CD14-positive monocyte (primary cell): ENCODE measurements around the gene PDZD8. TPM values are rescaled to one million over a fixed set of nuclear protein-coding genes. Genes with fewer than 3 reads are reported as not detected.

Experiments
- DNase-seq, 3 donors: peaks; one replicate each; pipeline ENCODE4 v3.0.0-alpha.2; 2011 to 2022
- H2AFZ ChIP-seq: 2 replicates; pipeline ENCODE4 v1.6.0; 2012; ENCODE audit warnings: mild to moderate bottlenecking, low read depth, low read length, inconsistent platforms; ENCODE audit not compliant: insufficient read depth, poor library complexity, severe bottlenecking
- H3K27ac ChIP-seq, 2 donors: 1 replicate in 1 of 2; 2 replicates in 1 of 2; pipeline ENCODE4 v1.5.1; 2012 to 2013; ENCODE audit warnings: low read length in 2 of 2, control low read depth in 1 of 2, inconsistent platforms in 1 of 2, low read depth in 1 of 2, mild to moderate bottlenecking in 1 of 2
- H3K27me3 ChIP-seq, 2 donors: one replicate each; pipeline versions ENCODE4 v1.6.0 to v1.6.1; 2011 to 2013; ENCODE audit warnings: low read length in 2 of 2; ENCODE audit not compliant: control insufficient read depth in 2 of 2, insufficient read depth in 2 of 2
- H3K36me3 ChIP-seq, 2 donors: replicated peaks in 1 of 2; 1 replicate in 1 of 2; 2 replicates in 1 of 2; pipeline versions ENCODE4 v1.5.1 to v1.6.1; 2012 to 2013; ENCODE audit warnings: low read length in 2 of 2, control low read depth in 1 of 2, inconsistent platforms in 1 of 2, mild to moderate bottlenecking in 1 of 2; ENCODE audit not compliant: insufficient read depth in 2 of 2, control insufficient read depth in 1 of 2
- H3K4me1 ChIP-seq, 2 donors: 1 replicate in 1 of 2; 2 replicates in 1 of 2; pipeline versions ENCODE4 v1.5.1 to v1.6.1; 2012 to 2013; ENCODE audit warnings: low read length in 2 of 2, control low read depth in 1 of 2, inconsistent platforms in 1 of 2, mild to moderate bottlenecking in 1 of 2, moderate library complexity in 1 of 2; ENCODE audit not compliant: insufficient read depth in 2 of 2, control insufficient read depth in 1 of 2
- H3K4me2 ChIP-seq: replicated peaks from 2 replicates; pipeline ENCODE3; 2012; ENCODE audit warnings: low read length, moderate library complexity, mild to moderate bottlenecking; ENCODE audit not compliant: poor library complexity, severe bottlenecking; ENCODE audit errors: extremely low read depth
- H3K4me3 ChIP-seq, 3 experiments: fragments of 200-600 bp in 1 of 3; sonication (generic) in 1 of 3; replicated peaks in 1 of 3; 1 replicate in 2 of 3; 2 replicates in 1 of 3; pipeline ENCODE4 v1.5.1; 2011 to 2013; ENCODE audit warnings: low read length in 3 of 3, mild to moderate bottlenecking in 3 of 3, control low read depth in 2 of 3, low read depth in 2 of 3, inconsistent platforms in 1 of 3, moderate library complexity in 1 of 3
- H3K79me2 ChIP-seq: 2 replicates; pipeline ENCODE4 v1.6.0; 2012; ENCODE audit warnings: mild to moderate bottlenecking, control low read depth, inconsistent platforms, low read length, moderate library complexity; ENCODE audit not compliant: insufficient read depth
- H3K9ac ChIP-seq: 2 replicates; pipeline ENCODE4 v1.6.0; 2017; ENCODE audit warnings: low read length, mild to moderate bottlenecking; ENCODE audit not compliant: insufficient read depth, poor library complexity, severe bottlenecking
- H3K9me3 ChIP-seq, 2 donors: replicated peaks in 1 of 2; 1 replicate in 1 of 2; 2 replicates in 1 of 2; pipeline versions ENCODE4 v1.5.1 to v1.6.1; 2012 to 2013; ENCODE audit warnings: low read length in 2 of 2, control low read depth in 1 of 2; ENCODE audit not compliant: control insufficient read depth in 1 of 2, insufficient read depth in 1 of 2
- H4K20me1 ChIP-seq: 2 replicates; pipeline ENCODE4 v1.6.0; 2012; ENCODE audit warnings: mild to moderate bottlenecking, low read length, control low read depth, moderate library complexity; ENCODE audit not compliant: insufficient read depth
- H3K27ac Mint-ChIP-seq, 7 donors: one replicate each; pipeline ENCODE4 v1.8.0; 2020; ENCODE audit warnings: mild to moderate bottlenecking in 7 of 7, mixed read lengths in 7 of 7, moderate library complexity in 6 of 7, inconsistent platforms in 2 of 7
- H3K27me3 Mint-ChIP-seq, 3 donors: one replicate each; pipeline ENCODE4 v1.8.0; 2021 to 2022; ENCODE audit warnings: low read depth in 3 of 3, mild to moderate bottlenecking in 3 of 3, mixed read lengths in 3 of 3, moderate library complexity in 3 of 3, inconsistent platforms in 1 of 3
- H3K36me3 Mint-ChIP-seq, 2 donors: one replicate each; pipeline ENCODE4 v1.8.0; 2020; ENCODE audit warnings: mixed read lengths in 2 of 2, inconsistent platforms in 1 of 2, mild to moderate bottlenecking in 1 of 2
- H3K4me1 Mint-ChIP-seq: one replicate; pipeline ENCODE4 v1.8.0; 2020; ENCODE audit warnings: mild to moderate bottlenecking, mixed read lengths
- H3K4me3 Mint-ChIP-seq, 2 donors: one replicate each; pipeline ENCODE4 v1.8.0; 2020; ENCODE audit warnings: mild to moderate bottlenecking in 2 of 2, mixed read lengths in 2 of 2, moderate library complexity in 1 of 2
- H3K9me3 Mint-ChIP-seq, 7 donors: one replicate each; pipeline ENCODE4 v1.8.0; 2020 to 2022; ENCODE audit warnings: mixed read lengths in 7 of 7, mild to moderate bottlenecking in 6 of 7, moderate library complexity in 6 of 7, inconsistent platforms in 2 of 7
- WGBS: methylation state at CpG from one replicate; pipeline ENCODE4 v1.1.5; 2013; ENCODE audit warnings: missing lambda C conversion rate; ENCODE audit not compliant: insufficient coverage; 5-methylcytosine and 5-hydroxymethylcytosine counted together
- intact Hi-C, 2 donors: fragments of 100-400 bp; cut with micrococcal nuclease; formaldehyde crosslinking; loops; one replicate each; pipeline versions ENCODE4 v1.15.0 to v1.15.1; 2023
- polyA plus RNA-seq, 3 donors: library from polyadenylated mRNA; depleted of rRNA in 1 of 3; unstranded in 2 of 3; stranded (reverse) in 1 of 3; fragments of 300-500 nt in 2 of 3; fragments of >200 nt in 1 of 3; fragmentation: Illumina TruSeq in 2 of 3; gene quantifications; 1 replicate in 2 of 3; 2 replicates in 1 of 3; pipeline ENCODE4 v1.2.3, GENCODE V29; 2012 to 2021
- TF ChIP-seq, protein P1 (sequence below): fragments of 200-600 bp; IDR thresholded peaks from one replicate; pipeline ENCODE4 v1.8.0; 2022; ENCODE audit warnings: antibody characterized with exemption, mild to moderate bottlenecking

The PDZD8 gene
- polyA plus RNA-seq, 3 donors: 4.6 to 104 (median 9.0) TPM

DNA sequence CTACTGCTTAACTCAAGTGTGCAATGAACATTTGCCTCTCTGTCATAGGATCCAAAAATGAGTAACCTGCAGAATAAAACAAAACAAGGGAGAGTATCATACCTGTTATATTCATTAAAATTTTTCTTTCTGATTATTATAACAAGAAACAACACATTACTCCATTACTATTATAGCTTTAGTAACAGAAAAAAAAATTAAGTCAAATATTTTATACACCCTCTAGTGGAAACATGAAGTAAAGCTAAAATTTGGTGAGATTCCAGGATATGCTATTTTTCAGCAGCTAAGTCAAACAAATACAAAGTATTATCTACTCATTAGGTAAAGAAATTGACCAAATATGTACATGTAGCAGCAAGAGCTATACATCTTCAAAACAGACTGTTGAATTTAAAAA lies 56.3 kb downstream of the PDZD8 start:
- intact Hi-C loops: no loop called here
- Histone ChIP-seq H3K79me2 (peaks cover 45% of the 10 kb centered on the region), H3K9me3 (no peaks in the 10 kb centered on the region), H3K27me3 (no peaks in the 10 kb centered on the region), H3K4me1 (no peaks in the 10 kb centered on the region), H2AFZ (no peak overlapping the region), H3K27ac (no peak overlapping the region), H3K36me3 (peaks cover 9 to 44% of the 10 kb centered on the region in 2 donors), H3K4me3 (no peak overlapping the region), H3K4me2 (no peak overlapping the region), H4K20me1 (peaks cover 63% of the 10 kb centered on the region), H3K9ac (no peak overlapping the region)
- no peak for DNase-seq
- no peaks in the 10 kb centered on the region for H3K27me3 Mint-ChIP-seq
- peaks cover 24 to 26% of the 10 kb centered on the region in 2 donors for H3K36me3 Mint-ChIP-seq
- TF ChIP-seq, protein P1, sequence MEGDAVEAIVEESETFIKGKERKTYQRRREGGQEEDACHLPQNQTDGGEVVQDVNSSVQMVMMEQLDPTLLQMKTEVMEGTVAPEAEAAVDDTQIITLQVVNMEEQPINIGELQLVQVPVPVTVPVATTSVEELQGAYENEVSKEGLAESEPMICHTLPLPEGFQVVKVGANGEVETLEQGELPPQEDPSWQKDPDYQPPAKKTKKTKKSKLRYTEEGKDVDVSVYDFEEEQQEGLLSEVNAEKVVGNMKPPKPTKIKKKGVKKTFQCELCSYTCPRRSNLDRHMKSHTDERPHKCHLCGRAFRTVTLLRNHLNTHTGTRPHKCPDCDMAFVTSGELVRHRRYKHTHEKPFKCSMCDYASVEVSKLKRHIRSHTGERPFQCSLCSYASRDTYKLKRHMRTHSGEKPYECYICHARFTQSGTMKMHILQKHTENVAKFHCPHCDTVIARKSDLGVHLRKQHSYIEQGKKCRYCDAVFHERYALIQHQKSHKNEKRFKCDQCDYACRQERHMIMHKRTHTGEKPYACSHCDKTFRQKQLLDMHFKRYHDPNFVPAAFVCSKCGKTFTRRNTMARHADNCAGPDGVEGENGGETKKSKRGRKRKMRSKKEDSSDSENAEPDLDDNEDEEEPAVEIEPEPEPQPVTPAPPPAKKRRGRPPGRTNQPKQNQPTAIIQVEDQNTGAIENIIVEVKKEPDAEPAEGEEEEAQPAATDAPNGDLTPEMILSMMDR: peak; percentile 45
- peaks cover 3% of the 10 kb centered on the region for H3K4me1 Mint-ChIP-seq
- no peak overlapping the region for H3K4me3 Mint-ChIP-seq
- no peaks in the 10 kb centered on the region for H3K9me3 Mint-ChIP-seq
- no peak overlapping the region for H3K27ac Mint-ChIP-seq

DNA sequence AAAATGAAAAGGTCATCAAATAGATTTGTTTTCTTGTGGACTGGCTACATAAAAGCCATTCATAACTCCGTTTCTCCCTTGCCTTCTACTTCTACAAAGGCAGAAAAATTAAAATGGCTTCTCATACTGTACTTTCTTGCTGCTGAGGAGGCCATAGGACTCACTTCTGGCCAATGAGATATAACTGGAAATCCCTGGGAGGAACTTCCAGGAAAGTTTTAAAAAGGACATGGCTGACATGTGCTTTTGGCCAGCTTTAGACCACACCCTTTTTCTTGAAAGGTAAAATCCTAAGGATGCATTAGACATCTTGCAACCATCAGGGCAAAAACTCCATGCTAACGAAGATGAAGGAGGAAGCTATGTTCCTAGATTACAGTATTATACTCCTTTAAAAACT lies 58.5 kb downstream of the PDZD8 start:
- Histone ChIP-seq H3K4me2 (no peak overlapping the region), H3K4me1 (no peaks in the 10 kb centered on the region), H2AFZ (no peak overlapping the region), H3K4me3 (no peak overlapping the region), H3K9ac (no peak overlapping the region), H3K79me2 (peaks cover 26% of the 10 kb centered on the region), H4K20me1 (peaks cover 55% of the 10 kb centered on the region), H3K27me3 (no peaks in the 10 kb centered on the region), H3K27ac (no peak overlapping the region), H3K36me3 (peaks cover 11 to 66% of the 10 kb centered on the region in 2 donors), H3K9me3 (no peaks in the 10 kb centered on the region)
- peaks cover 37 to 42% of the 10 kb centered on the region in 2 donors for H3K36me3 Mint-ChIP-seq
- intact Hi-C loops: no loop called here
- H3K27me3 Mint-ChIP-seq: no peaks in the 10 kb centered on the region
- DNase-seq: no peak
- H3K9me3 Mint-ChIP-seq: no peaks in the 10 kb centered on the region
- H3K27ac Mint-ChIP-seq: no peak overlapping the region
- no CpG with 5 or more reads among the region's 2 CpGs for WGBS
- TF ChIP-seq, protein P1: no peak
- H3K4me1 Mint-ChIP-seq: no peaks in the 10 kb centered on the region
- no peak overlapping the region for H3K4me3 Mint-ChIP-seq
